GM10266 (cell line): ENCODE data around the gene ELP4.

Experiments used
- DNase-seq: peaks from one replicate; pipeline ENCODE4 v3.0.0; 2012; ENCODE audit errors: extremely low spot score
- TF ChIP-seq, protein P1 (sequence below): IDR thresholded peaks from 2 replicates; pipeline ENCODE4 v1.5.1; 2012; ENCODE audit warnings: mild to moderate bottlenecking, low read depth; ENCODE audit not compliant: control insufficient read depth, insufficient read depth; ENCODE audit errors: missing control alignments

ELP4 gene

DNA sequence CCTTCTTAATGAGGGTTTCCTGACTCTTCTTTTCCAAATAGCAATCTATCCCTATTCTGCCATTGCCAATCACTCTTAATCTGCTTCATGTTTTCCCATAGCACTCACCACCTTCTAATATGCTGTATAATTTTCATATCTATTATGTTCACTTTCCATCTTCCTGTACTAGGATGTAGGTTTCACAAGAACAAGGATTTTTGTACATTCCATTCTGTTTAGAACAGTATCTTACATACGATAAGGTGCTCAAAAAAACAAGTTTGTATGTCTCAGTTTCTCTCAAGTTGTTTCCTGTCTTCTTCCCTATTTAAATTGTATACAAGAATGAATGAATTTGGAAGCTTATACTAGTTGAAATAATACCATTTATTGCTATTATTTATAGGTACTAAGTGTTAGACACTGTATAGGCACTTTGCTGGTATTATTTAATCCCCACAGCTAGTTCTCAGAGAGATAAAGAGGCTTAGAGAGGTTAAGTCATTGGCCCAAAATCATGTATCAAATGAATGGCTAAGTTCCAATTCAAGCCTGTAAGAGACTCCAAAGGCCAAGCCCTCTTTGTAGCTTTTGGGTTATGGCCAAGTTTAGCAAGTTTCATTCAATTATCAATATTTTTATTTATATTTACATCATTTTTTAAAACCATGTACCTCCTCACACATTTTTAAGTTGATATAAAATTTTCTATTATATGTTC, 166.9 kb downstream of the ELP4 start:
- TF ChIP-seq, protein P1, sequence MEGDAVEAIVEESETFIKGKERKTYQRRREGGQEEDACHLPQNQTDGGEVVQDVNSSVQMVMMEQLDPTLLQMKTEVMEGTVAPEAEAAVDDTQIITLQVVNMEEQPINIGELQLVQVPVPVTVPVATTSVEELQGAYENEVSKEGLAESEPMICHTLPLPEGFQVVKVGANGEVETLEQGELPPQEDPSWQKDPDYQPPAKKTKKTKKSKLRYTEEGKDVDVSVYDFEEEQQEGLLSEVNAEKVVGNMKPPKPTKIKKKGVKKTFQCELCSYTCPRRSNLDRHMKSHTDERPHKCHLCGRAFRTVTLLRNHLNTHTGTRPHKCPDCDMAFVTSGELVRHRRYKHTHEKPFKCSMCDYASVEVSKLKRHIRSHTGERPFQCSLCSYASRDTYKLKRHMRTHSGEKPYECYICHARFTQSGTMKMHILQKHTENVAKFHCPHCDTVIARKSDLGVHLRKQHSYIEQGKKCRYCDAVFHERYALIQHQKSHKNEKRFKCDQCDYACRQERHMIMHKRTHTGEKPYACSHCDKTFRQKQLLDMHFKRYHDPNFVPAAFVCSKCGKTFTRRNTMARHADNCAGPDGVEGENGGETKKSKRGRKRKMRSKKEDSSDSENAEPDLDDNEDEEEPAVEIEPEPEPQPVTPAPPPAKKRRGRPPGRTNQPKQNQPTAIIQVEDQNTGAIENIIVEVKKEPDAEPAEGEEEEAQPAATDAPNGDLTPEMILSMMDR = no peak

DNA sequence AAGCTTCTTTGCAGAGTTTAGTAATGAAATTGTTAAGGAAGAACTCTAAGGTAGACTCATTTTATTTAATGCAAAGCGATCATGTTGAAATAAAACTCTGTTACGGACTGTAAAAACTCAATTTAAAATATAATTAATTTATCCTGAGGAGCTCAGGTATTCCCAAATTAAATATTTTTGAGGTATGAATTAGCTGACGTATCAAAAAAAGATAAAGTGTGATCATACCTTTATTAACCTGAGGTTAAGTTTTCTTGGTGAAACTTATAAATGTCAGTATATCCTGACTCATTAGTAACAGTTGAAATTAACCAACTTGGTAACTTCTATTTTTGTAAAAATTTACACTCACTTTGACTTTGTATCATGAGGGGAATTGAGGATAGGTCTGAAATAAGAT, 171.2 kb downstream of the ELP4 start:
- DNase-seq = no peak
- TF ChIP-seq, protein P1 = no peak

More for the DNA sequence above, 166.9 kb downstream of the ELP4 start:
- no peak for DNase-seq

DNA sequence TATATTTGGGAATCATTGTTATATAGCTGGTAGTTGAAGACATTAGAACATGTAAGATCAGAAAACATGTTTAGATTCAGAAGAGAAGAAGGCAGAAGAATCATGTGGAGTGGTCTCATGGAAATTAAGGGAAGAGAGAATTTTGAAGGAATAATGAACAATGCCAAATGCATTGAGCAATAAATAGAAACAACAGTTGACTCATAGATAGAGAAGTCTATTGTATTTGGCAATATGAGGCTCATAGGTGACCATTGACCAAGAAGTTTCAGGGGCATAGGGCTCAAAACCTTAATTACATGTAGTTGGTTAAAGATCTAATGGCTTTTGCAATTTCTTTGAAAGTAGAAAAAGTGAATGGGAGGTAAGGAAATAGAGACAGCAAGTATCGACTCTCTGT, 177.7 kb downstream of the ELP4 start:
- TF ChIP-seq, protein P1 = no peak
- DNase-seq = no peak

DNA sequence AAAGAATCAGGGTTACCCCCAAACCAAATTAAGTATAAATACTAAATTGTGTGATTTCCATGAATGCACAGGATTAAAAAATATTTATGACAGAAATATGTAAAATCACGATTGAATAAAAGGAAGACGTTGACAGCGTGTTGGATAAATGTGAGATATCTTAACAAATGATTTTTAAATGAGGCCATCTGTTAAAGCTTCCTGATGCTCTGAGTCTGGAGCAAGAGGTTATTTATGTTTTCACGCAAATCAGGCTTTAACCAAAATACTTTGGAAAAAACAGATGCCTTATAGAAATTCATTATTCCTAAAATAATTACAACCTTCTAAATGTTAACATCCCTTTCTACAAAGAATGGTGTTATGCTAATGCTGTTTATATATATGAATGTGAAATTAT, 178.3 kb downstream of the ELP4 start:
- no peak for DNase-seq
- TF ChIP-seq, protein P1 = no peak

DNA sequence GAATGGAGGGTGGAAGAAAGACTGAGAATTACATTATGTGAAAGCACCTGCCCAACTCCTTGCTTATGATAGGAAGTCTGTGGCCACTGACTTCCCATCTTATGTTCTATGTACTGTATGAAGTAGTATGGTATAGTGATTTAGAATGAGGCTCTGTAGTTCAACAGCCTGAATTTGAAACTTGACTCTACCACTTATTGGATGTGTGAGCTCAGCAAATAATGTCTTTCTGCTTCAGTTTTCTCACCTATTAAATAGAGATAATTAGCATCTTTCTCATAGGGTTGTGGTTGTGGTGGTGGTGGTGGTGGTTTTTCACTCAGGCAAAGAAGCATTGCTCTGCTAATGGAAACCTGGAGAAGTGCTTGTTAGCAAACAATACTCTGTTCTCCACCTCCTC, 180.0 kb downstream of the ELP4 start:
- no peak for DNase-seq
- TF ChIP-seq, protein P1 = no peak

DNA sequence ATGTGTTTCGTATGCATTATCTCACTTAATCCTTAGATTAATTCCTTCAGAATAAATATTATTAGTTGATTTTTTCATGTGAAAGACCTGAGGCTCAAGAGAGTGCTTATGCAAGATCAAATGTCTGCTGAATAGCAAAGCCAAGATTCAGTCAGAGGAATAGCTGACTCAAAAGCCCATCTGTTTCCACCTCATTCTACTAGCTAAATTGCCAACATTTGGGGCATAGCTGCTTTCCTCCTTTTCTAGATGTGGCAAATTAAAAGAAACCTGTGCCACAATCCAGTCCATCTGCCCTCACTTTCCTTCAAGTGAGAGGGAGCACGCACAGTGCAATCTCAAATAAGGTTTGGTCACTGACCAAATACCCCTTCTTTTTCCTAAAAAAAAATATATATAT, 180.5 kb downstream of the ELP4 start:
- TF ChIP-seq, protein P1 = no peak
- DNase-seq = no peak

DNA sequence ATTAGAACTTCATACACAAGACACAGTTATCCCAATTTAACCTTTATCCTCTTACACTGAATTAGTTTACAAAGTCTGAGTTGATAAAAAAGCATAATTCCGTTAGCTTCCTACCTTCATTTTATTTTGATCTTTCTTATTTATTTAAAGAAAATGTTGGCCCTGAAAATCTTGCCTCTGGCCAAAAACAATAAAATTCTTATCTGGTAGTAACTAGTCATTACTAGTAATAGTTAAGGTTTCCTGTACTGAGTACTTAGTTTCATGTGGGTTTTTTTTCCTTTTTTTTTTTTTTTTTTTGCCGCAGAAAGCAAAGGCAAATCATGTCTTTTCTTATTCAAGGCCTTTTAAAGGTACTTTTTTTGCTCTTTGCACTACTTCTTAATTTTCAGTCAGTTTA, 180.9 kb downstream of the ELP4 start:
- TF ChIP-seq, protein P1 = no peak
- no peak for DNase-seq
